HUES64 (cell line): ENCODE results near the gene MDFI. TPM values are rescaled to one million over a fixed set of nuclear protein-coding genes. Genes with fewer than 3 reads are reported as not detected.

Source experiments
- H3K27ac ChIP-seq: 2 replicates; pipeline ENCODE4 v1.7.0; 2013; ENCODE audit warnings: low read depth, low read length, inconsistent platforms
- H3K27me3 ChIP-seq: 2 replicates; pipeline ENCODE4 v1.6.1; 2013; ENCODE audit warnings: mild to moderate bottlenecking, low read length; ENCODE audit not compliant: insufficient read depth
- H3K36me3 ChIP-seq: 2 replicates; pipeline ENCODE4 v1.6.1; 2013; ENCODE audit warnings: mild to moderate bottlenecking, low read length; ENCODE audit not compliant: insufficient read depth
- H3K4me1 ChIP-seq: 2 replicates; pipeline ENCODE4 v1.6.1; 2013; ENCODE audit warnings: mild to moderate bottlenecking, low read length, moderate library complexity; ENCODE audit not compliant: insufficient read depth
- H3K4me3 ChIP-seq: 2 replicates; pipeline ENCODE4 v1.5.1; 2013; ENCODE audit warnings: mild to moderate bottlenecking, low read length, moderate library complexity
- H3K9ac ChIP-seq: 2 replicates; pipeline ENCODE4 v1.6.1; 2013; ENCODE audit warnings: mild to moderate bottlenecking, low read depth, low read length
- H3K9me3 ChIP-seq: 2 replicates; pipeline ENCODE4 v1.6.1; 2013; ENCODE audit warnings: low read depth, low read length; ENCODE audit not compliant: insufficient read depth
- WGBS: fragments of 150-250, 120-280 bp; methylation state at CpG from one replicate; pipeline ENCODE4 v1.1.7; 2013; ENCODE audit warnings: missing lambda C conversion rate; 5-methylcytosine and 5-hydroxymethylcytosine counted together
- polyA plus RNA-seq, 2 experiments: library from polyadenylated mRNA; stranded (reverse); fragments of 50-300 nt; gene quantifications; one replicate each; pipeline ENCODE4 v1.2.3, GENCODE V29; 2013

MDFI gene
- polyA plus RNA-seq (2013, experiment 1 of 2), result 54.2 TPM
- 68.2 TPM for polyA plus RNA-seq (2013, experiment 2 of 2)

GRCh38 chr6:41638002-41638934, at the start of gene MDFI:
Gene MDFI (plus strand): TSS chr6:41638468. CDS start chr6:41638750, 282 bp downstream.
- H3K9ac ChIP-seq, result peak within 1 kb of the TSS; percentile 75
- peak within 1 kb of the TSS; percentile 88 for H3K4me3 ChIP-seq
- no peaks in the 10 kb centered on the region for H3K9me3 ChIP-seq
- peaks cover 44% of the 10 kb centered on the region for H3K4me1 ChIP-seq
- H3K27ac ChIP-seq, result peak within 1 kb of the TSS; percentile 60; the same call in 1 of the 2 replicates
- peaks cover 60% of the 10 kb centered on the region for H3K27me3 ChIP-seq
- WGBS, result under 1% methylated on average over 86 of the region's 86 CpGs
- no peaks in the 10 kb centered on the region for H3K36me3 ChIP-seq

GRCh38 chr6:41589223-41589622, 49.0 kb upstream of the MDFI start:
- Histone ChIP-seq H3K4me3 (no peak overlapping the region), H3K9me3 (no peaks in the 10 kb centered on the region), H3K9ac (no peak overlapping the region), H3K27me3 (no peaks in the 10 kb centered on the region), H3K4me1 (peaks cover 15% of the 10 kb centered on the region), H3K36me3 (peaks cover 3% of the 10 kb centered on the region; the same call in 1 of the 2 replicates), H3K27ac (no peak overlapping the region)
- WGBS, result 89% methylated on average over 4 of the region's 4 CpGs

- Histone ChIP-seq H3K9ac (no peak overlapping the region), H3K4me1 (peaks cover 9% of the 10 kb centered on the region; the same call in 1 of the 2 replicates), H3K27me3 (no peaks in the 10 kb centered on the region; the same call in 1 of the 2 replicates), H3K36me3 (peaks cover 5% of the 10 kb centered on the region), H3K4me3 (no peak overlapping the region), H3K27ac (no peak overlapping the region), H3K9me3 (no peaks in the 10 kb centered on the region)
- WGBS, result 90% methylated on average over 39 of the region's 39 CpGs
These were observed 48.3 kb upstream of the MDFI start for GRCh38 chr6:41589636-41590622.

GRCh38 chr6:41591122-41591521, 47.1 kb upstream of the MDFI start:
- WGBS, result 85% methylated on average over 6 of the region's 6 CpGs
- Histone ChIP-seq H3K4me1 (0 out of 2 replicates have a peak, but pooled peaks cover 5% of the 10 kb centered on the region), H3K27ac (no peak overlapping the region), H3K36me3 (peaks cover 8% of the 10 kb centered on the region), H3K27me3 (no peaks in the 10 kb centered on the region; the same call in 1 of the 2 replicates), H3K9me3 (no peaks in the 10 kb centered on the region), H3K4me3 (no peak overlapping the region), H3K9ac (no peak overlapping the region)

- Histone ChIP-seq H3K27me3 (no peaks in the 10 kb centered on the region; the same call in 1 of the 2 replicates), H3K36me3 (peaks cover 8% of the 10 kb centered on the region), H3K9ac (no peak overlapping the region), H3K4me3 (no peak overlapping the region), H3K27ac (no peak overlapping the region), H3K4me1 (peaks cover 5% of the 10 kb centered on the region; the same call in 1 of the 2 replicates), H3K9me3 (no peaks in the 10 kb centered on the region)
- WGBS, result 4% methylated on average over 7 of the region's 7 CpGs
These were observed 46.3 kb upstream of the MDFI start for GRCh38 chr6:41591859-41592502.

- Histone ChIP-seq H3K27ac (no peak overlapping the region), H3K36me3 (peaks cover 8% of the 10 kb centered on the region), H3K9me3 (no peaks in the 10 kb centered on the region), H3K27me3 (no peaks in the 10 kb centered on the region; the same call in 1 of the 2 replicates), H3K9ac (no peak overlapping the region), H3K4me3 (no peak overlapping the region), H3K4me1 (peaks cover 5% of the 10 kb centered on the region; the same call in 1 of the 2 replicates)
- 96% methylated on average over 24 of the region's 24 CpGs for WGBS
These were observed 44.9 kb upstream of the MDFI start for GRCh38 chr6:41593406-41593805.

- Histone ChIP-seq H3K9me3 (no peaks in the 10 kb centered on the region), H3K4me3 (no peak overlapping the region), H3K9ac (no peak overlapping the region), H3K4me1 (peaks cover 5% of the 10 kb centered on the region; the same call in 1 of the 2 replicates), H3K27ac (no peak overlapping the region), H3K27me3 (no peaks in the 10 kb centered on the region; the same call in 1 of the 2 replicates), H3K36me3 (peaks cover 8% of the 10 kb centered on the region)
- WGBS, result 90% methylated on average over 11 of the region's 11 CpGs
These were observed 44.4 kb upstream of the MDFI start for GRCh38 chr6:41593839-41594238.

- H3K4me1 ChIP-seq, result peaks cover 5% of the 10 kb centered on the region; the same call in 1 of the 2 replicates
- peaks cover 8% of the 10 kb centered on the region; the same call in 1 of the 2 replicates for H3K36me3 ChIP-seq
- 92% methylated on average over 4 of the region's 5 CpGs for WGBS
- H3K27me3 ChIP-seq, result no peaks in the 10 kb centered on the region; the same call in 1 of the 2 replicates
- no peak overlapping the region for H3K9ac ChIP-seq
- H3K9me3 ChIP-seq, result no peaks in the 10 kb centered on the region
- H3K4me3 ChIP-seq, result no peak overlapping the region
- no peak overlapping the region for H3K27ac ChIP-seq
These were observed 43.9 kb upstream of the MDFI start for GRCh38 chr6:41594326-41594725.

GRCh38 chr6:41594766-41595165, 43.5 kb upstream of the MDFI start:
- peaks cover 5% of the 10 kb centered on the region; the same call in 1 of the 2 replicates for H3K4me1 ChIP-seq
- no peak overlapping the region for H3K27ac ChIP-seq
- no peak overlapping the region for H3K9ac ChIP-seq
- H3K9me3 ChIP-seq, result no peaks in the 10 kb centered on the region
- WGBS, result 95% methylated on average over 15 of the region's 15 CpGs
- H3K4me3 ChIP-seq, result no peak overlapping the region
- H3K36me3 ChIP-seq, result peaks cover 8% of the 10 kb centered on the region; the same call in 1 of the 2 replicates
- no peaks in the 10 kb centered on the region; the same call in 1 of the 2 replicates for H3K27me3 ChIP-seq

- no peaks in the 10 kb centered on the region for H3K9me3 ChIP-seq
- H3K4me1 ChIP-seq, result peaks cover 9% of the 10 kb centered on the region
- H3K27me3 ChIP-seq, result no peaks in the 10 kb centered on the region; the same call in 1 of the 2 replicates
- no peak overlapping the region for H3K4me3 ChIP-seq
- WGBS, result 92% methylated on average over 6 of the region's 6 CpGs
- peaks cover 8% of the 10 kb centered on the region; the same call in 1 of the 2 replicates for H3K36me3 ChIP-seq
- no peak overlapping the region for H3K9ac ChIP-seq
- H3K27ac ChIP-seq, result no peak overlapping the region
These were observed 43.1 kb upstream of the MDFI start for GRCh38 chr6:41595166-41595565.
